ENCODE results near the gene WDR7.

Gene WDR7

GRCh38 chr18:56890632-56891031, 239.5 kb downstream of the WDR7 start:
- DNase-seq (ENCODE audit: low read depth) = peak; percentile 95

- no peak for DNase-seq (ENCODE audit: low read depth)
These were observed 240.0 kb downstream of the WDR7 start for GRCh38 chr18:56891116-56891515.

GRCh38 chr18:56891870-56892269, 240.7 kb downstream of the WDR7 start:
- no peak for DNase-seq (ENCODE audit: low read depth)

DNA sequence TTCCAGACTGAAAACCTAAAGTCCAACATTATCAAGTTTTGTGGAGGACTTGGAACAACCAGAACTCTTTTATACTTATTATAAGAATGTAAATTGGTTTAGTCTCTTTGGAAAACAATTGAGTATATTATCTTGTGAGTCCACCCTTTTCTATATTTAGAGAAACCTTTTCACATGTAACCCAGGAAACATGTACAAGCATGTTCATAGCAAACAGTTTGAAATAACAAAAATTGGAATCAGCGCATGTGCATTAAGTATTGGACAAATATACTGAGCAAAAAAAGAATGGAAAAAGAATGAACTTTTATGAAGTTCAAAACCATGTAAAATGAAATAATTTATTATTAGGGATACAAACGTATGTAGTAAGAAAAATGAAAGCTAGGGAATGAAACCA, 246.0 kb downstream of the WDR7 start:
- no peak for DNase-seq (ENCODE audit: low read depth)

- DNase-seq (ENCODE audit: low read depth) = no peak
These were observed 248.5 kb downstream of the WDR7 start for GRCh38 chr18:56899660-56900059.

DNA sequence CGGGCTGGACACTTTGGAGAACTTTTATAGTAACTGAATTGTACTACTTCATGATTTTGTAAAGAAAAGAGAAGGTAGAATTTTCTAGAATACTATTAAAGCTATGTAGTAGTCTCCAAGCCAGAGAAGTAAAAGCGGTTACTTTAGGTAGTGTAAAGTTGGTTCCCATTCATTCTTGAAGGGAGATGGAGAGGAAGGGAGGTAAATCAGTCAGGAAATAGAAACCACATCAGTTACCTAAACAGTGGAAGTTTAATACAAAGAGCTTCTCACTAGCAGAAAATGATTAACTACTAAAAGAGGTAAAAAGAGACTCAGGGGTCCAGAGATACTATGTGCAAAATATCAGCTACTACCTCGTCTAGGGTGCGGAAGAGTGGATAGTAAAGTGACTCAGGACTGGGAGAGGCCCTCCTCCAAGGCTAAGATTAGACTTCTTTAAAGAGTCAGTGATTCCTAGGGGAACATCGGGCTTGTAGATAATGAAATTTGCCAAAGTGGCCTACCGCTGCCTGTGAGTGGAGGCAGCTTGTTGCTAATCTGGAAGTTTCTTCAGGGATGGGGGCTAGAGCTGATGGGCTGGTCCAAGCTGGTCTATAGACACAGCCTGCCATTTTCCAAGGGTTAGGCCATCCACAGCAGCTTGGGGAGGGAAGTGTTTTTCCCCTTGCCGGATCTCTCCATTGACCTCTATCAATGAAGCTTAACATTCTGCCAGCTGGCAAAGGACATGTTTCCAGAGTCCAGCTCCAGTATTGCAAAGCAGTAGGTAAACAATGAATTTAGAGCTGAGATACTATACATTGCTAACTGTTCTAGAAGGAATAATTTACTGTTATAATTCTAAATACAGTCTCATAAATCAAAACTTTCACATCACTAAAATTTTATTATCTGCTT, 249.3 kb downstream of the WDR7 start:
- DNase-seq (ENCODE audit: low read depth) = no peak

DNA sequence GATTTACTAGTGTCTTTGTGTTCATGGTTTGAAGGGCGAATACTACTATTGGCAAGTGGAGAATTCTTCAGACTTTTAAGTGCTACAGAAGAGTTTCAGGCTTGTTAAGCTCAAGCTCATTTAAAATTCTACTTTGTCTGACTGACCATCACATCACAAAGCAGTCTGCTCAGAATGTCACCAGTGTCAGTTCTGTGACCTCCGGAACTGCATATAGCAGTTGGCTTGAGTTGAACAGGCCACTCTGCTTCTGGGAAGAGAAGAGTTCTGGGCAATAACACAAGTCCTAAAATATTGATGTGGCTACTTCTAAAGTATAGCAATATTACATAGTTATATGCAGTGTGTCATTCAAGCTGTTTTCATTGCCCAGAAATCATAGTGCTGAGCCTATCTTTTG, 250.8 kb downstream of the WDR7 start:
- DNase-seq (ENCODE audit: low read depth) = no peak

DNA sequence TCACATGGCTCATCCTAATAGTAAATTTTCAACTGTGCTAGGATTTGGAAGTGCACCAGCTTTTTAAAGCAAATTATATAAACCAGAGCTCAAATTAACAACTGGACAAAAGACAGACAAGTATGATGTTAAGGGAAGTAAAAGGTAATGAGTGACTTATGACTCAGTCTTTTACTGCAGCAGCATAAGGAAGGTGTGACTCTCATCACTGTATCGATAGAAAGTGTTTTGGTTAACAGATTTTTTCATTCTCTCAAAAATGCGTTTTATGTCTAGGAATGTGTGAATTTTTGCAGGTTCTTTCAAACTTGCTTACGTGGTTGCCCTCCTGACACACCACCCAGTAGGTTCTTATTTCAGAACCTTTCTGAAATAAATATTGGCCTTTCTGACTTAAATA, 251.5 kb downstream of the WDR7 start:
- no peak for DNase-seq (ENCODE audit: low read depth)

GRCh38 chr18:56903686-56904085, 252.5 kb downstream of the WDR7 start:
- DNase-seq (ENCODE audit: low read depth) = no peak

DNA sequence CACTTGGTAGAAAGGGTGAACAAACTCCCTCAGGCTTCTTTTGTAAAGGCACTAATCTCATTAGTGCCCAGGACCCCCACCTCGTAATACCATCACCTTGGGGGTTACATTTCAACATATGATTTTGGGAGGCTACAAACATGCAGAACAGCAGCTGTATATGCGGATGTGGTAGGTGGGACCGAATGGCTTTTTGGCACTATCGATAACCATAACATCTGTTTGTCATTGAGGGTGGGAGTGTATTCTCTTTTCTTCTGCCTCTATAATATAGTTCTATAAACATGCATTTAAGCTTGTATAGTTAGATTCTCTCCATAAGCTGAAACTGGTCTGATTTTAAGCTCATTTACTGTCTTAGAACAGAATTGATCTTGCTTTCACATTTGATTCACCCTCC, 256.6 kb downstream of the WDR7 start:
- DNase-seq (ENCODE audit: low read depth) = no peak

GRCh38 chr18:56910237-56910636, 259.1 kb downstream of the WDR7 start:
- no peak for DNase-seq (ENCODE audit: low read depth)

- no peak for DNase-seq (ENCODE audit: low read depth)
These were observed 259.8 kb downstream of the WDR7 start for GRCh38 chr18:56910967-56911366.

DNA sequence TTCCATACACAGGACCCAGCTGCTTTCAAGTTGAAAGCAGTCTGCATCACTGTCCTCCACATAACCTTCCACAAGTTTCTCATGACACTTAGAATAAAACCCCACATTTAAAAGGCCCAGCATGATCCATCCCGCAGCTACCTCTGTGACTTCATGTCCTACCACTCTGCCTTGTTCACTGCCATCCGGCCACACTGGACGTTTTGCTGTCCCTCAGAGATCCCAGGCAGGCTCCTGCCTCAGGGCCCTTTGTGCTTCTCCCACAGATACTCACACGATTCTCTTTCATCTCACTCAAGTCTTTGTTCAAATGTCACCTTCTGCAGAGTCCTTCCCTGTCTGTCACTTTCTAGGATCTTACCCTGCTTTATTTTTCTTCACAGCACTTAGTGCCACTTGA, 262.8 kb downstream of the WDR7 start:
- no peak for DNase-seq (ENCODE audit: low read depth)

GRCh38 chr18:56919190-56919589, 268.0 kb downstream of the WDR7 start:
- DNase-seq (ENCODE audit: low read depth) = no peak

GRCh38 chr18:56921896-56922480, 270.8 kb downstream of the WDR7 start:
- DNase-seq (ENCODE audit: low read depth) = no peak

DNA sequence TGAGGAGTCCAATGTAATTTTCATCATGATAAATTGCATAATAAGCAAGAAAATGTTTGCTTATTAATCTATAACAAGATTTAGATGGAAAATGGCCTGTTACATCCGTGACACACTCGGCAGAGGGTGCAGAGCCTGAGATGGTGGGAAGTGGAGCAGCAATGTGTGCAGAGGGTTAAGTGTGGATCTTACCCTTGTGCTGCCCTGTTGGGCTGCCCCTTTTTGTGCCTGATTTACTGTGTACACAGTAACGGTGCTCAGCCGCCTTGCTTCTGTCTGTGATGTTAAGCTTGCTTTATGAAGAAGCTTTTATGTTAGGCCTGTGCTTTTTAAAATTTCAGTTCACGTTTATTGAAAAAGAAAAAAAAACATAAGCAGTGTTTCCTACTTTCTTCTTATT, 275.6 kb downstream of the WDR7 start:
- DNase-seq (ENCODE audit: low read depth) = no peak

DNA sequence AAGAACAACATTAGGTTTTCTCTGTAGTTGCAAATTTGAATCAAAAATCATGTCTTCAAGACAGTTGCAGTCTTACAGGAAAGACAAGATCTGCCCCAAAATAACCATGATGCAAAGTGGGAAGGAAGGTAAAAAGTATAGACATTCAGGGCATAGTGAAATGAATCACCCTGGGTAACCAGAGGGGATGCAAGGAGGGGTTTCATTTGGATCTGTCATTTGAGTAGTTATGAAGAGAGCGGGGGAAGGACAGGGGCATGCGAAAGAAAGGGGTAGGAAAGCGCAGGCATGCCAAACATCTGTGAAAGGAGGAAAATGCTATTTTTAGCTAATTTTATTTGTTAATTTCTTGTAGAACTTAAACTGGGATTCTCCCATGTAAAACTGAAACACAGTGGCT, 276.6 kb downstream of the WDR7 start:
- DNase-seq (ENCODE audit: low read depth) = no peak

GRCh38 chr18:56929886-56930285, 278.7 kb downstream of the WDR7 start:
- no peak for DNase-seq (ENCODE audit: low read depth)

DNA sequence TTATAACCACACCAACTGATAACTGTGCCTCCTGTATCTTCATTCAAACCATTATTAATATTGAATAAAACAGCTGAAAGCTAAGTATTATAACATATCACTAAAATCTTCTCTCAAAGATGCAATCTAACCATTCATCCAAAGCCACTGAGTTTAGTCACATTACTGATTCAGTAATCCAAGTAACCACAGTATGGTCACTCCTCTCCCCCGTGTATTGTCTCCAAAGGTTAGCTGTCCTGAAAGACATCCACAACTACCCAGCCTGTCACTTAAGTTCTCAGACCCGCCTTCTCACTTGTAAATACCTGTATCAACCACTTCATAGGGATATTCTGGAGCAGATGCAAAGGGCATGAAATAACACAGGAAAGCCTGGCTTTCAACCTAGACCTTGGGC, 282.3 kb downstream of the WDR7 start:
- DNase-seq (ENCODE audit: low read depth) = no peak

DNA sequence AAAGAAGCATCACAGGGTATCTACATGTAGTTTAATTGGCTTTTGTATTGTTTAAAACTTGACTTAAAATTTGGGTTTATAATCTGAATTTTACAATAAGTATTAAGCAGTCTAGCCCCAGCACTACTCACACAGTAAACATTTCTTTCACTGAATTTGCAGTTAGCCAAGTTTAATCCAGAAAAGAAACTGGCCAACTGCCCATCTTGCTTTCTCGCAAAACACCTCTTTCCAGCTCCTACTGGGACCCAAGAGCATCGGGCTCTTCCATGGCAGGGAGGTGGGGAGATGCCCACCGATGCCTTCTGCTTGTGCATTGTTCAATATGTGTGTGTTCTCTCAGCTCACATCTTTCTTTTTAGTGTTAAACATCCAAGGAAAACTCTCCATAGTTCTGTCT, 283.0 kb downstream of the WDR7 start:
- DNase-seq (ENCODE audit: low read depth) = no peak

DNA sequence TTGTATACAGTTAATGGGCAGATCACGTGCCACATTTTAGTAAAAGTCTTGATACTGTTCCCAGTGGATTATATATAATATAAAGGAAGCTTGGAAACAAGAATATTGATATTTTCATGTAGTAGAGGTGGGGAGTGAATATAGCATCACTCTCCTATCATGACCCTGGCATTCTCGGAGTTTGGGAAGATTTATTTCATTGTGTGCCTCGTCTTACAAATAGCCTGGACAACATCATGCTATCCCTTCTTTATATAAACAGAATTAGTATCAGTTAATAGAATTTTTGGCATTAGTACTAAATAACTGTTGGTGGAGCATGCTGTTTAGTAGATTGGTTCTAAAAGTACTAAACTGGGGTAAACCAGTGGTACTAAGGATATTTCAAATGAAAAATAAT, 283.7 kb downstream of the WDR7 start:
- no peak for DNase-seq (ENCODE audit: low read depth)

DNA sequence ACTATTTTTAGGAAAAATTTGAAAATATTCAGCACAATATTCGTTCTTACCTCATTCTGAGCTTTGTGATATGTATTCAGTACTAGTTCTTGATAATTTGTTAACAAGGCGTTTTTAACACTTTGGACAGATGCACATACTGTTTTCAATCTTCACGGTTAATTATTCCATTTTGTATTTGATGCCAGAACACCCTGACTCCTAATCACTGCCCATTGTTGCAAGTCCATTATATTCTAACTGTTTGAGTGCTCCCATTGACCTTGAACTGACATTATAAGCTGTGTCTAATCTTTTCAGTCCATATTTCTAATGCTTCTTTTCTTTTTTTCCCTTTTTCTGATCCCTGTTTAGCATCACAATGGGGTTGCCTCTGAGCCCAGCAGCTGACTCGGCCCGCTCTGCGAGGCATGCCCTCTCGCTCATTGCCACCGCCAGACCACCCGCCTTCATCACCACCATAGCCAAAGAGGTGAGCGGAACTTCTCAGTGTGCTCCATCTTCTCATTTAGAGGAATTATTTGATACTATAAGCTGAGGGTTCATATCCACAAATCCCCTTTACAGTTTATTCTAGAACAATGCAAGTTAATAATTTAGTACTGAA, 284.4 kb downstream of the WDR7 start:
- no peak for DNase-seq (ENCODE audit: low read depth)

DNA sequence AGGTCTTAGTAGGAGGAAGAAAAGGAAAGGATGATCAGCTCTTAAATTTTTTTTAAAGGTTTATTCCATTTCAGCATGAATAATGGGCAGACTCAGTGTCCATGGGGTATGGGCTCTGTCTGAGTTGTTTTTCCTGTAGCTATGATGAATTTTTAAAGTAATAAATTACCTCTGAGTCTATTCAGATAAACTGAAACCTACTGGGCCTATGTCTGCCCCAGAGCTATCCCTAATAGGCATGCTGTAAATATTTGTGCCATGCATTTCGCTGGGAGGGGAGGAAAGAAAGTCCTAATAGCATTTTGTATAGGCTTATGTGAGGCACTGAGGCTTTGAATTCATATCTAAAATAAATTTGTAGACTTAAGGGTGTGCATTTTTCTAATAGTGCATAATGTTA, 285.3 kb downstream of the WDR7 start:
- no peak for DNase-seq (ENCODE audit: low read depth)
